HepG2 (cell line): ENCODE measurements around the gene BCAN. TPM values are rescaled to one million over a fixed set of nuclear protein-coding genes. Genes with fewer than 3 reads are reported as not detected.

Experiments
- ATAC-seq: fragments of 200-7000 bp; cut with Tn5 transposase; 3 replicates; pipeline ENCODE4 v1.9.1; 2020; ENCODE audit warnings: mild to moderate bottlenecking, moderate library complexity
- BruUV-seq: library from RNA; stranded (reverse); fragments of 400-500 nt; replicated peaks from 2 replicates; lab custom pipeline; 2021; lab: Mats Ljungman, UMichigan
- CTCF ChIA-PET: fragments of 300-600 bp; formaldehyde crosslinking; extraction: SDS; loops from one replicate; lab custom pipeline; 2021; ENCODE audit warnings: low total read pairs, inconsistent platforms, low intra/inter-chr PET ratio; lab: Yijun Ruan, JAX
- POLR2A ChIA-PET: fragments of 350-600 bp; sonication (Branson Sonifier 250); formaldehyde crosslinking; loops from one replicate; lab custom pipeline; 2020; ENCODE audit warnings: antibody characterized with exemption, inconsistent platforms; lab: Yijun Ruan, JAX
- DNase-seq: peaks from one replicate; pipeline ENCODE4 v3.0.0-alpha.2; 2015; ENCODE audit warnings: low spot score
- FAIRE-seq: peaks from 3 replicates; lab custom pipeline; 2011; peaks lifted over from hg19 to GRCh38; lab: Jason Lieb, UNC
- H2AFZ ChIP-seq: one replicate; pipeline ENCODE4 v1.6.1; 2011; ENCODE audit warnings: low read length, inconsistent platforms
- H3K27ac ChIP-seq: fragments of 300-600 bp; 3 replicates; pipeline ENCODE4 v1.8.0; 2011; ENCODE audit warnings: mixed run types, mild to moderate bottlenecking, mixed read lengths, low read length, inconsistent platforms; ENCODE audit not compliant: insufficient read depth; ENCODE audit errors: extremely low read length
- H3K27me3 ChIP-seq, 2 experiments: fragments of 200-600 bp in 1 of 2; 2 replicates in 1 of 2; 3 replicates in 1 of 2; pipeline versions ENCODE4 v1.6.0 to v1.8.0; 2011; ENCODE audit warnings: low read length in 2 of 2, mild to moderate bottlenecking in 2 of 2, moderate library complexity in 2 of 2, inconsistent platforms in 1 of 2; ENCODE audit not compliant: insufficient read depth in 2 of 2, control insufficient read depth in 1 of 2
- H3K36me3 ChIP-seq, 2 experiments: fragments of 200-600 bp in 1 of 2; replicated peaks in 1 of 2; 2 replicates in 1 of 2; 3 replicates in 1 of 2; pipeline versions ENCODE4 v1.5.1 to v1.8.0; 2011; ENCODE audit warnings: low read length in 2 of 2, inconsistent platforms in 1 of 2; ENCODE audit not compliant: insufficient read depth in 2 of 2, control insufficient read depth in 1 of 2
- H3K4me1 ChIP-seq: 2 replicates; pipeline ENCODE4 v1.5.1; 2012; ENCODE audit warnings: low read length, inconsistent platforms; ENCODE audit not compliant: insufficient read depth
- H3K4me2 ChIP-seq: 2 replicates; pipeline ENCODE4 v1.6.0; 2011; ENCODE audit warnings: low read depth, low read length, inconsistent platforms
- H3K4me3 ChIP-seq, 3 experiments: fragments of 200-600 bp in 1 of 3; sonication (generic), shearing (Covaris generic) in 1 of 3; replicated peaks in 1 of 3; 2 replicates each; pipeline ENCODE4 v1.5.1; 2011 to 2016; ENCODE audit warnings: low read length in 3 of 3, inconsistent platforms in 2 of 3, low read depth in 2 of 3, mild to moderate bottlenecking in 2 of 3, control low read depth in 1 of 3, mixed read lengths in 1 of 3; ENCODE audit not compliant: insufficient read depth in 1 of 3
- H3K79me2 ChIP-seq: one replicate; pipeline ENCODE4 v1.6.1; 2011; ENCODE audit warnings: low read length, inconsistent platforms; ENCODE audit not compliant: insufficient read depth
- H3K9ac ChIP-seq: 2 replicates; pipeline ENCODE4 v1.6.0; 2011; ENCODE audit warnings: mild to moderate bottlenecking, low read depth, low read length, inconsistent platforms; ENCODE audit not compliant: insufficient read depth
- H3K9me3 ChIP-seq: 2 replicates; pipeline ENCODE4 v1.5.1; 2012; ENCODE audit warnings: mild to moderate bottlenecking, low read length
- H4K20me1 ChIP-seq: 2 replicates; pipeline ENCODE4 v1.6.0; 2011; ENCODE audit warnings: inconsistent platforms, mild to moderate bottlenecking, low read length, moderate library complexity; ENCODE audit not compliant: insufficient read depth
- ELF3 ChIP-seq: IDR thresholded peaks from 2 replicates; pipeline ENCODE4 v1.6.1; 2016; ENCODE audit warnings: missing genetic modification reagents, missing compliant biosample characterization
- FOSL2 ChIP-seq: sonication (generic); formaldehyde crosslinking; IDR thresholded peaks from 2 replicates; pipeline ENCODE4 v1.4.0; 2020; ENCODE audit warnings: missing genetic modification reagents
- HMG20B ChIP-seq: conservative IDR thresholded peaks from 2 replicates; pipeline ENCODE4 v1.6.1; 2016; ENCODE audit warnings: missing genetic modification reagents, missing compliant biosample characterization
- JUND ChIP-seq: sonication (generic); formaldehyde crosslinking; IDR thresholded peaks from 2 replicates; pipeline ENCODE4 v1.8.0; 2022; ENCODE audit warnings: mild to moderate bottlenecking, missing genetic modification reagents
- MAZ ChIP-seq, 2 experiments: sonication (generic) in 1 of 2; formaldehyde crosslinking in 1 of 2; IDR thresholded peaks; 2 replicates each; pipeline versions ENCODE4 v1.5.0 to v1.6.1; 2012 to 2020; ENCODE audit warnings: low read depth in 2 of 2, mild to moderate bottlenecking in 2 of 2, borderline replicate concordance in 1 of 2, improper control_type of control experiment in 1 of 2, low read length in 1 of 2, missing genetic modification reagents in 1 of 2, moderate library complexity in 1 of 2
- MEF2D ChIP-seq: sonication (generic); formaldehyde crosslinking; IDR thresholded peaks from 2 replicates; pipeline ENCODE4 v1.5.1; 2020; ENCODE audit warnings: mild to moderate bottlenecking, missing genetic modification reagents
- MLLT10 ChIP-seq: sonication (generic); formaldehyde crosslinking; IDR thresholded peaks from 2 replicates; pipeline ENCODE4 v1.4.0; 2020; ENCODE audit warnings: missing genetic modification reagents
- MTA1 ChIP-seq: sonication (generic); formaldehyde crosslinking; IDR thresholded peaks from 2 replicates; pipeline ENCODE4 v1.4.0; 2020; ENCODE audit warnings: missing genetic modification reagents, mild to moderate bottlenecking, borderline replicate concordance
- NFYB ChIP-seq: sonication (generic); formaldehyde crosslinking; IDR thresholded peaks from 2 replicates; pipeline ENCODE4 v1.4.0; 2020; ENCODE audit warnings: missing genetic modification reagents
- SALL2 ChIP-seq: sonication (generic); formaldehyde crosslinking; IDR thresholded peaks from 2 replicates; pipeline ENCODE4 v1.8.1; 2023; ENCODE audit warnings: mild to moderate bottlenecking, missing genetic modification reagents, inconsistent platforms
- SNAPC2 ChIP-seq: sonication (generic); formaldehyde crosslinking; IDR thresholded peaks from 2 replicates; pipeline ENCODE4 v1.8.1; 2022; ENCODE audit warnings: mild to moderate bottlenecking, missing genetic modification reagents
- ZNF121 ChIP-seq: sonication (generic); formaldehyde crosslinking; IDR thresholded peaks from 2 replicates; pipeline ENCODE4 v1.5.0; 2020; ENCODE audit warnings: mild to moderate bottlenecking, missing genetic modification reagents
- ZNF264 ChIP-seq: sonication (generic); formaldehyde crosslinking; IDR thresholded peaks from 2 replicates; pipeline ENCODE4 v1.4.0; 2020; ENCODE audit warnings: missing genetic modification reagents
- ZNF501 ChIP-seq: sonication (generic); formaldehyde crosslinking; IDR thresholded peaks from 2 replicates; pipeline ENCODE4 v1.5.1; 2020; ENCODE audit warnings: mild to moderate bottlenecking, moderate library complexity, missing genetic modification reagents
- WGBS: methylation state at CpG from one replicate; pipeline ENCODE4 v1.1.6; 2017; ENCODE audit warnings: low lambda C conversion rate; 5-methylcytosine and 5-hydroxymethylcytosine counted together
- in situ Hi-C: cut with HindIII; loops from 2 replicates; pipeline ENCODE4 v1.10.0; 2017; ENCODE audit warnings: low pct_unique_long_range_greater_than_20kb; ENCODE audit not compliant: extremely low pct_ligation_motif_present
- intact Hi-C: fragments of 100-400 bp; cut with micrococcal nuclease; formaldehyde crosslinking; loops from one replicate; pipeline ENCODE4 v1.10.0; 2022; ENCODE audit not compliant: unreplicated experiment
- polyA plus RNA-seq, 8 experiments: library from polyadenylated mRNA; depleted of rRNA in 3 of 8; stranded (reverse) in 7 of 8; unstranded in 1 of 8; fragments of >200 nt; fragmentation: Illumina TruSeq in 4 of 8; extraction: Trizol in 4 of 8; gene quantifications; 2 replicates each; pipeline versions ENCODE4 v1.2.1 to v1.2.3, GENCODE V29; 2011 to 2016; ENCODE audit warnings: low read depth in 4 of 8, missing spikeins in 1 of 8, mixed read lengths in 1 of 8; ENCODE audit not compliant: insufficient read depth in 1 of 8
- total RNA-seq, 5 experiments: library from RNA; depleted of rRNA; stranded (reverse); fragments of >200 nt; fragmentation: Illumina TruSeq; extraction: Trizol; gene quantifications; 2 replicates each; pipeline ENCODE4 v1.2.3, GENCODE V29; 2016; ENCODE audit warnings: low read depth in 1 of 5
- TF ChIP-seq, protein P1 (sequence below): sonication (generic); formaldehyde crosslinking; IDR thresholded peaks from 2 replicates; pipeline ENCODE4 v1.5.0; 2020; ENCODE audit warnings: mild to moderate bottlenecking, missing genetic modification reagents, borderline replicate concordance

BCAN gene
- total and polyA plus RNA-seq, 2 of the 13 experiments (the other 11 are each of a cell fraction or from before 2014, with no cell fraction given) = not detected

- in situ Hi-C loops (no loop called here), intact Hi-C loops (no loop called here)
- Histone ChIP-seq H4K20me1 (no peaks in the 10 kb centered on the region), H3K36me3 (no peaks in the 10 kb centered on the region), H3K27ac (no peak overlapping the region), H3K9ac (no peak overlapping the region), H3K79me2 (no peaks in the 10 kb centered on the region), H3K4me1 (peaks cover 39% of the 10 kb centered on the region), H3K4me2 (peak overlapping the region; percentile 64), H3K9me3 (no peaks in the 10 kb centered on the region), H3K27me3 (peaks cover 3 to 19% of the 10 kb centered on the region in 2 experiments; a peak in 4 of 5 replicates), H2AFZ (no peak overlapping the region), H3K4me3 (peak overlapping the region in 1 of 3 experiments; percentile 18; a peak in 1 of 6 replicates)
- CTCF ChIA-PET = interaction anchor here (1.2 kb wide), 1 partner anchor 12 kb away, joined by 3 read pairs; no protein-coding TSS in a partner anchor
- TF ChIP-seq HMG20B (CRISPR knock-in tag) (no peak), ZNF121 (CRISPR knock-in tag) (peak; percentile 53)
- ATAC-seq = peak; percentile 46
- 17% methylated on average over 4 of the region's 4 CpGs for WGBS
- no TSS peak for BruUV-seq
- DNase-seq = no peak
- FAIRE-seq = no peak
- POLR2A ChIA-PET = no interaction called here
These were observed 26.0 kb upstream of the BCAN start for GRCh38 chr1:156615946-156616345.

DNA sequence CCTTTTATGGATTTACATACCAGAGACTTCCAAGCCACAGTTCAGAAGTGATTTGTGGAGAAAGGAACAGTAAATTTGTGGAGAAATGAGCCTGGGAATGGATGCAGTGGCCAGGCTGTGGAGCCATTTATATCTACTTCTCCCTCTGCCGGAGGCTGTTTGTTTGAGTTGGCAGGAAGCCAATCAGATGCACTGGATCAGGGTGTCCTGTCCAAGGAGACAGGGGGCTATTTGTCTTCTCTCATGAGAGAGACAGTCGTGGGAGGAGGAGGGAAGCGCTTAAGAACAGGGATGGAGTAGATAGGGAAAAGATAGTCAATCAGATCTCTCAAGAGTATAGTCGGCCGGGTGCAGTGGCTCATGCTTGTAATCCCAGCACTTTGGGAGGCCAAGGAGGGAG, 25.5 kb upstream of the BCAN start:
- Histone ChIP-seq H3K9ac (no peak overlapping the region), H2AFZ (no peak overlapping the region), H4K20me1 (no peaks in the 10 kb centered on the region), H3K79me2 (no peaks in the 10 kb centered on the region), H3K27ac (no peak overlapping the region), H3K9me3 (no peaks in the 10 kb centered on the region), H3K27me3 (peaks cover 5 to 23% of the 10 kb centered on the region in 2 experiments; a peak in 4 of 5 replicates), H3K4me1 (peaks cover 39% of the 10 kb centered on the region), H3K4me2 (peak overlapping the region; percentile 64), H3K4me3 (no peak overlapping the region; a peak in 1 of 6 replicates), H3K36me3 (no peaks in the 10 kb centered on the region)
- no TSS peak for BruUV-seq
- POLR2A ChIA-PET = no interaction called here
- in situ Hi-C loops = no loop called here
- peak; percentile 75 for ATAC-seq
- FAIRE-seq = peak; percentile 85
- WGBS = 0% methylated on average over 5 of the region's 5 CpGs
- DNase-seq = peak; percentile 81
- CTCF ChIA-PET = interaction anchor here (1.2 kb wide), 1 partner anchor 12 kb away, joined by 3 read pairs; no protein-coding TSS in a partner anchor
- intact Hi-C loops = no loop called here
- no peak for TF ChIP-seq SNAPC2 (CRISPR knock-in tag)
- no peak for TF ChIP-seq MLLT10 (CRISPR knock-in tag)
- no peak for TF ChIP-seq ZNF264
- TF ChIP-seq ZNF501 (CRISPR knock-in tag) = no peak
- TF ChIP-seq, protein P1, sequence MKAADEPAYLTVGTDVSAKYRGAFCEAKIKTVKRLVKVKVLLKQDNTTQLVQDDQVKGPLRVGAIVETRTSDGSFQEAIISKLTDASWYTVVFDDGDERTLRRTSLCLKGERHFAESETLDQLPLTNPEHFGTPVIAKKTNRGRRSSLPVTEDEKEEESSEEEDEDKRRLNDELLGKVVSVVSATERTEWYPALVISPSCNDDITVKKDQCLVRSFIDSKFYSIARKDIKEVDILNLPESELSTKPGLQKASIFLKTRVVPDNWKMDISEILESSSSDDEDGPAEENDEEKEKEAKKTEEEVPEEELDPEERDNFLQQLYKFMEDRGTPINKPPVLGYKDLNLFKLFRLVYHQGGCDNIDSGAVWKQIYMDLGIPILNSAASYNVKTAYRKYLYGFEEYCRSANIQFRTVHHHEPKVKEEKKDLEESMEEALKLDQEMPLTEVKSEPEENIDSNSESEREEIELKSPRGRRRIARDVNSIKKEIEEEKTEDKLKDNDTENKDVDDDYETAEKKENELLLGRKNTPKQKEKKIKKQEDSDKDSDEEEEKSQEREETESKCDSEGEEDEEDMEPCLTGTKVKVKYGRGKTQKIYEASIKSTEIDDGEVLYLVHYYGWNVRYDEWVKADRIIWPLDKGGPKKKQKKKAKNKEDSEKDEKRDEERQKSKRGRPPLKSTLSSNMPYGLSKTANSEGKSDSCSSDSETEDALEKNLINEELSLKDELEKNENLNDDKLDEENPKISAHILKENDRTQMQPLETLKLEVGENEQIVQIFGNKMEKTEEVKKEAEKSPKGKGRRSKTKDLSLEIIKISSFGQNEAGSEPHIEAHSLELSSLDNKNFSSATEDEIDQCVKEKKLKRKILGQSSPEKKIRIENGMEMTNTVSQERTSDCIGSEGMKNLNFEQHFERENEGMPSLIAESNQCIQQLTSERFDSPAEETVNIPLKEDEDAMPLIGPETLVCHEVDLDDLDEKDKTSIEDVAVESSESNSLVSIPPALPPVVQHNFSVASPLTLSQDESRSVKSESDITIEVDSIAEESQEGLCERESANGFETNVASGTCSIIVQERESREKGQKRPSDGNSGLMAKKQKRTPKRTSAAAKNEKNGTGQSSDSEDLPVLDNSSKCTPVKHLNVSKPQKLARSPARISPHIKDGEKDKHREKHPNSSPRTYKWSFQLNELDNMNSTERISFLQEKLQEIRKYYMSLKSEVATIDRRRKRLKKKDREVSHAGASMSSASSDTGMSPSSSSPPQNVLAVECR (CRISPR knock-in tag) = no peak
- no peak for TF ChIP-seq SALL2 (CRISPR knock-in tag)
- no peak for TF ChIP-seq MAZ (IDR thresholded peaks at IDR 0.05; ENCODE audit: borderline replicate concordance, low read depth, low read length)
- TF ChIP-seq MAZ (CRISPR knock-in tag; IDR thresholded peaks at IDR 0.05; ENCODE audit: low read depth) = no peak
- TF ChIP-seq JUND (CRISPR knock-in tag) = no peak
- no peak for TF ChIP-seq MTA1 (CRISPR knock-in tag)
- no peak for TF ChIP-seq MEF2D (CRISPR knock-in tag)
- no peak for TF ChIP-seq ELF3 (CRISPR knock-in tag)
- TF ChIP-seq NFYB (CRISPR knock-in tag) = no peak
- no peak for TF ChIP-seq FOSL2
